Gastroesophageal sphincter (tissue), 3 donors: ENCODE data around the gene TRAPPC1.

Experiments used
- CTCF ChIP-seq, 4 experiments: fragments of 200-600 bp in 2 of 4; fragments of 450-650 bp in 2 of 4; sonication (generic) in 1 of 4; IDR thresholded peaks; one replicate each; pipeline ENCODE4 v1.5.1; 2017 to 2019; ENCODE audit warnings: antibody characterized with exemption in 4 of 4, mild to moderate bottlenecking in 2 of 4, moderate library complexity in 2 of 4
- EP300 ChIP-seq: sonication (generic); formaldehyde crosslinking; IDR thresholded peaks from one replicate; pipeline ENCODE4 v1.6.1; 2017; ENCODE audit warnings: antibody characterized with exemption, mild to moderate bottlenecking
- POLR2A ChIP-seq, 2 donors: fragments of 450-650 bp; IDR thresholded peaks; one replicate each; pipeline ENCODE4 v1.6.1; 2017; ENCODE audit warnings: antibody characterized with exemption in 2 of 2, mild to moderate bottlenecking in 2 of 2, moderate library complexity in 1 of 2
- POLR2AphosphoS5 ChIP-seq: sonication (generic); formaldehyde crosslinking; IDR thresholded peaks from one replicate; pipeline ENCODE4 v1.6.1; 2017; ENCODE audit warnings: antibody characterized with exemption

DNA sequence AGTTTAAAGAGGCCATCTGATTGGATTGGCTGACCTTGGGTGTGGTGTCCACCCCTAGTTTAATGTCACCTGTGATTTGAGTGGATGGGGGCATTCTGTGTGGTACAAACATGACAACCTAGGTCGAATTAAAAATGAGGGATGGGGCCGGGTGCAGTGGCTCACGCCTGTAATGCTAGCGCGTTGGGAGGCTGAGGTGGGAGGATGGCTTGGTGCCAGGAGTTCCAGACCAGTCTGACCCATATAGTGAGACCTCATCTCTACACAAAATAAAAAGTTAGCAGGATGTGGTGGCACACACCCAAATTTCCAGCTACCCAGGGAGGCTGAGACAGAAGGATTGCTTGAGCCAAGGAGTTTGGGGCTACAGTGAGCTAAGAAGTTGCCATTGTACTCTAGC lies 14.7 kb upstream of the TRAPPC1 start:
- TF ChIP-seq CTCF (IDR thresholded peaks at IDR 0.05), result no peak
- no peak for TF ChIP-seq POLR2A (IDR thresholded peaks at IDR 0.05)
- TF ChIP-seq POLR2AphosphoS5, result no peak
- TF ChIP-seq EP300, result no peak
